ENCODE data around the gene MB21D2.

MB21D2 gene

DNA sequence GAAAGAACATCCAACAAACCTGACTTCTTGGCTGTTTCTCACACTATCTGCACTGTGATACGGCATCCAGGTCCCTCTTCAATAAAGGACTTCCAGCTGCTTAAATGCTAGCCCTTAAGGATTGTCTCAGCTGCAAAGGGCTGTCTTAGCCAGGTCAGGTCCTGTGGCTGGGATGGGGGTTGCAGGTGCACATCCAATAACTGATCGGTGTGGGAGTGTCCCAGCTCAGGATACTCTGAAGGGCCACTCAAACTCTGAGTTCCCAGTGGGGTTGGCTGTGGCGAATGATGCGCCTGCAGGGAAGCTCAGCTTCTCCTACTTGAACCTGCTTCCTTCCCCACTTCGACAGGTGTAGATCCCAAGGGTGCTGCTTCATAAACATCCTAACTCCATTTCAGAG, 115.7 kb downstream of the MB21D2 start:
- H3K79me2 ChIP-seq (ENCODE audit: insufficient read depth, low read length), result no peaks in the 10 kb centered on the region
- H3K36me3 ChIP-seq (ENCODE audit: low read length), result no peaks in the 10 kb centered on the region
- no peak overlapping the region for H2AFZ ChIP-seq (ENCODE audit: low read depth, low read length, severe bottlenecking)
- H3K27me3 ChIP-seq (ENCODE audit: low read length), result no peaks in the 10 kb centered on the region
- TF ChIP-seq, protein P1, sequence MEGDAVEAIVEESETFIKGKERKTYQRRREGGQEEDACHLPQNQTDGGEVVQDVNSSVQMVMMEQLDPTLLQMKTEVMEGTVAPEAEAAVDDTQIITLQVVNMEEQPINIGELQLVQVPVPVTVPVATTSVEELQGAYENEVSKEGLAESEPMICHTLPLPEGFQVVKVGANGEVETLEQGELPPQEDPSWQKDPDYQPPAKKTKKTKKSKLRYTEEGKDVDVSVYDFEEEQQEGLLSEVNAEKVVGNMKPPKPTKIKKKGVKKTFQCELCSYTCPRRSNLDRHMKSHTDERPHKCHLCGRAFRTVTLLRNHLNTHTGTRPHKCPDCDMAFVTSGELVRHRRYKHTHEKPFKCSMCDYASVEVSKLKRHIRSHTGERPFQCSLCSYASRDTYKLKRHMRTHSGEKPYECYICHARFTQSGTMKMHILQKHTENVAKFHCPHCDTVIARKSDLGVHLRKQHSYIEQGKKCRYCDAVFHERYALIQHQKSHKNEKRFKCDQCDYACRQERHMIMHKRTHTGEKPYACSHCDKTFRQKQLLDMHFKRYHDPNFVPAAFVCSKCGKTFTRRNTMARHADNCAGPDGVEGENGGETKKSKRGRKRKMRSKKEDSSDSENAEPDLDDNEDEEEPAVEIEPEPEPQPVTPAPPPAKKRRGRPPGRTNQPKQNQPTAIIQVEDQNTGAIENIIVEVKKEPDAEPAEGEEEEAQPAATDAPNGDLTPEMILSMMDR (IDR thresholded peaks at IDR 0.05; ENCODE audit: insufficient read depth, low read length, poor library complexity, severe bottlenecking), result no peak
- no peak for TF ChIP-seq EZH2phosphoT487 (conservative IDR thresholded peaks at IDR 0.05; ENCODE audit: low read length)
- H4K20me1 ChIP-seq (ENCODE audit: low read depth, low read length), result no peaks in the 10 kb centered on the region
- no peak overlapping the region for H3K27ac ChIP-seq (ENCODE audit: low read depth, low read length)
- no peaks in the 10 kb centered on the region for H3F3A ChIP-seq (ENCODE audit: insufficient read depth)
- H3K9me3 ChIP-seq (ENCODE audit: insufficient read depth, low read length), result no peaks in the 10 kb centered on the region
- no peaks in the 10 kb centered on the region for H3K9me2 ChIP-seq (replicated peaks; ENCODE audit: insufficient read depth, low read length)
- H3K4me3 ChIP-seq (ENCODE audit: insufficient read depth, low read length, poor library complexity, severe bottlenecking), result no peak overlapping the region
- no peak overlapping the region for H3K9ac ChIP-seq (ENCODE audit: low read length)
- H3K4me2 ChIP-seq (ENCODE audit: low read depth, low read length, poor library complexity, severe bottlenecking), result no peak overlapping the region

DNA sequence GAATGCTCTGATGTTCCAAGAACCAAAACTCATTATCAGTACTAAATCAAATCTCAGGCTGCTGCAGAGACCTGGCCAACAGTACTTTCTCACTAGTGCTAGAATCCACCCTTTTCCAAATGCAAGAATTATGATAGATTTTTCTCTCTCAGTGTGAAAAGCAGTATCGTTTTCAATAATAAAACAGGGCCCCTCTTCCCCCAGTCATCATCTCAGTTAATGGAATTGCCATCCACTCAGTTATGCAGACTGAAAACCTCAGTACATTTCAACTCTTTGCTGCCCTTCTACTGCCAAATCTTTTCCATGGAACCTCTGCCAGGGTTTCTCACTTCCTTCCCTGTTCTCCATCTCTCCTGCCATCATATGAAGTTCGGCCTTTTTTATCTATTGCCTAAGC, 117.9 kb downstream of the MB21D2 start:
- Histone ChIP-seq H3K79me2 (ENCODE audit: insufficient read depth, low read length) (no peaks in the 10 kb centered on the region), H3K9me2 (replicated peaks; ENCODE audit: insufficient read depth, low read length) (no peaks in the 10 kb centered on the region), H2AFZ (ENCODE audit: low read depth, low read length, severe bottlenecking) (no peak overlapping the region), H3K27ac (ENCODE audit: low read depth, low read length) (no peak overlapping the region), H3K4me2 (ENCODE audit: low read depth, low read length, poor library complexity, severe bottlenecking) (no peak overlapping the region), H3K9me3 (ENCODE audit: insufficient read depth, low read length) (no peaks in the 10 kb centered on the region), H3F3A (ENCODE audit: insufficient read depth) (no peaks in the 10 kb centered on the region), H4K20me1 (ENCODE audit: low read depth, low read length) (no peaks in the 10 kb centered on the region), H3K27me3 (ENCODE audit: low read length) (no peaks in the 10 kb centered on the region), H3K9ac (ENCODE audit: low read length) (no peak overlapping the region), H3K4me3 (ENCODE audit: insufficient read depth, low read length, poor library complexity, severe bottlenecking) (no peak overlapping the region), H3K36me3 (ENCODE audit: low read length) (no peaks in the 10 kb centered on the region)
- TF ChIP-seq EZH2phosphoT487 (conservative IDR thresholded peaks at IDR 0.05; ENCODE audit: low read length), result no peak
- TF ChIP-seq, protein P1 (IDR thresholded peaks at IDR 0.05; ENCODE audit: insufficient read depth, low read length, poor library complexity, severe bottlenecking), result no peak

DNA sequence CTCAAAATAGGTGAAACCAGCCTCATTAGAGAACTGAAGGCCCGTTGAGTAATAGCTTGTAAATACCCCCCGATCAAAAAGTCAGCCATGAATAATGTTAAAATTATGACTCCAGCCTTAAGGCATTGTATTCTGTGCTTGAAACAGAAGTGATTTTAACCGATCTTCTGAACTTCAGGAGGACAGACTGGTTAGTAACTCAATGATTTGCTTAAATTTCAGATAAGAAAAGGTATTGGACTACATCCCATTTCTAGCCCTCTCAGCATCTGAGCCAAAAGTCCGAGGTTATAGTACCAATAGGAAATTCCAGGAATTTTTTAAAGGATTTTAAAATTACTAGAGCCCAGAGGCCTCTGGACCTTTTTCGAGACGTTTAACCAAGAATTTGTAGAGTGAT, 122.6 kb downstream of the MB21D2 start:
- no peaks in the 10 kb centered on the region for H3K79me2 ChIP-seq (ENCODE audit: insufficient read depth, low read length)
- no peaks in the 10 kb centered on the region for H4K20me1 ChIP-seq (ENCODE audit: low read depth, low read length)
- TF ChIP-seq EZH2phosphoT487 (conservative IDR thresholded peaks at IDR 0.05; ENCODE audit: low read length), result no peak
- TF ChIP-seq, protein P1 (IDR thresholded peaks at IDR 0.05; ENCODE audit: insufficient read depth, low read length, poor library complexity, severe bottlenecking), result no peak
- no peaks in the 10 kb centered on the region for H3K9me2 ChIP-seq (replicated peaks; ENCODE audit: insufficient read depth, low read length)
- no peaks in the 10 kb centered on the region for H3K9me3 ChIP-seq (ENCODE audit: insufficient read depth, low read length)
- H2AFZ ChIP-seq (ENCODE audit: low read depth, low read length, severe bottlenecking), result no peak overlapping the region
- no peaks in the 10 kb centered on the region; the same call in 1 of the 2 replicates for H3K27me3 ChIP-seq (ENCODE audit: low read length)
- no peak overlapping the region for H3K27ac ChIP-seq (ENCODE audit: low read depth, low read length)
- H3K36me3 ChIP-seq (ENCODE audit: low read length), result no peaks in the 10 kb centered on the region
- no peak overlapping the region for H3K4me2 ChIP-seq (ENCODE audit: low read depth, low read length, poor library complexity, severe bottlenecking)
- H3K9ac ChIP-seq (ENCODE audit: low read length), result no peak overlapping the region
- no peaks in the 10 kb centered on the region for H3F3A ChIP-seq (ENCODE audit: insufficient read depth)
- no peak overlapping the region for H3K4me3 ChIP-seq (ENCODE audit: insufficient read depth, low read length, poor library complexity, severe bottlenecking)

Measured in SU-DHL-6 (cell line).